ENCODE measurements around the gene IGSF23. TPM values are rescaled to one million over a fixed set of nuclear protein-coding genes. Genes with fewer than 3 reads are reported as not detected.
A peak's percentile ranks its signal among the peaks of the same experiment; 100 is the strongest.
"Not testable (repeated sequence)": the region's sequence is repeated elsewhere in the genome, so short reads cannot be mapped to it uniquely, and the experiment has no call there.

Gene IGSF23
- total RNA-seq, 1 experiment from 2014 or later: not detected

- Histone ChIP-seq H3K27ac (peak overlapping the region; percentile 91), H3K4me1 (replicated peaks; ENCODE audit: insufficient read depth) (peaks cover 31% of the 10 kb centered on the region), H4K20me1 (ENCODE audit: insufficient read depth) (no peaks in the 10 kb centered on the region), H3K9me3 (ENCODE audit: insufficient read depth, low read depth) (no peaks in the 10 kb centered on the region; the same call in 1 of the 2 replicates), H3K79me2 (ENCODE audit: low read depth) (no peaks in the 10 kb centered on the region), H3K4me2 (peak overlapping the region; percentile 50), H3K27me3 (ENCODE audit: insufficient read depth, low read depth) (no peaks in the 10 kb centered on the region), H3K4me3 (no peak overlapping the region), H3F3A (ENCODE audit: insufficient read depth, low read depth) (peaks cover 33% of the 10 kb centered on the region), H3K36me3 (ENCODE audit: low read depth) (peaks cover 21% of the 10 kb centered on the region; the same call in 1 of the 2 replicates), H3K9me2 (ENCODE audit: insufficient read depth) (no peaks in the 10 kb centered on the region), H2AFZ (no peak overlapping the region)
- intact Hi-C loops (cut with micrococcal nuclease; ENCODE audit: unreplicated experiment): loop anchor here (1.0 to 2.0 kb wide), 3 partner anchors 17 to 38 kb away; partner anchors contain the start of gene PVR
- no peak for TF ChIP-seq CTCF (conservative IDR thresholded peaks at IDR 0.05)
- no peak for TF ChIP-seq EZH2 (IDR thresholded peaks at IDR 0.05; ENCODE audit: low read depth)
- CTCF ChIA-PET: interaction anchor here (0.6 to 1.5 kb wide), 7 partner anchors 9 to 1076 kb away, joined by 3 to 9 read pairs (median 4); no protein-coding TSS in a partner anchor
- DNase-seq: peak; percentile 94 to 98
- POLR2A ChIA-PET (ENCODE audit: unreplicated experiment): interaction anchor here (0.5 to 1.1 kb wide), 9 partner anchors 12 to 227 kb away, joined by 3 to 36 read pairs (median 3); partner anchors contain the start of gene PVR
- BruUV-seq (replicated peaks): no TSS peak
Measured at GRCh38 chr19:44626048-44626624, 12.8 kb downstream of the IGSF23 start.

- H3K27me3 ChIP-seq (ENCODE audit: insufficient read depth, low read depth): no peaks in the 10 kb centered on the region
- no peak overlapping the region for H3K4me3 ChIP-seq
- DNase-seq: no peak
- ChIA-PET POLR2A (ENCODE audit: unreplicated experiment) (no interaction called here), CTCF (interaction anchor here (0.6 to 0.9 kb wide), 2 partner anchors 17 to 87 kb away, joined by 4 to 11 read pairs; no protein-coding TSS in a partner anchor)
- TF ChIP-seq EZH2 (IDR thresholded peaks at IDR 0.05; ENCODE audit: low read depth): no peak
- no peak for TF ChIP-seq CTCF (conservative IDR thresholded peaks at IDR 0.05)
- BruUV-seq (replicated peaks): no TSS peak
- H3K9me3 ChIP-seq (ENCODE audit: insufficient read depth, low read depth): no peaks in the 10 kb centered on the region; the same call in 1 of the 2 replicates
- peak overlapping the region; percentile 50; the same call in 1 of the 2 replicates for H3K4me2 ChIP-seq
- H3K27ac ChIP-seq: peak overlapping the region; percentile 91
- peaks cover 33% of the 10 kb centered on the region for H3F3A ChIP-seq (ENCODE audit: insufficient read depth, low read depth)
- no peaks in the 10 kb centered on the region for H3K9me2 ChIP-seq (ENCODE audit: insufficient read depth)
- peaks cover 31% of the 10 kb centered on the region for H3K4me1 ChIP-seq (replicated peaks; ENCODE audit: insufficient read depth)
- no peaks in the 10 kb centered on the region for H4K20me1 ChIP-seq (ENCODE audit: insufficient read depth)
- H3K36me3 ChIP-seq (ENCODE audit: low read depth): peaks cover 21% of the 10 kb centered on the region; the same call in 1 of the 2 replicates
- no peaks in the 10 kb centered on the region for H3K79me2 ChIP-seq (ENCODE audit: low read depth)
- H2AFZ ChIP-seq: no peak overlapping the region
- intact Hi-C loops (cut with micrococcal nuclease; ENCODE audit: unreplicated experiment): loop anchor here (2.0 kb wide), 1 partner anchor 25 kb away; no protein-coding TSS in a partner anchor
Measured at GRCh38 chr19:44627631-44628030, 14.3 kb downstream of the IGSF23 start.

- no peak for DNase-seq
- POLR2A ChIA-PET (ENCODE audit: unreplicated experiment): no interaction called here
Measured at GRCh38 chr19:44628793-44629192, 15.4 kb downstream of the IGSF23 start.

GRCh38 chr19:44631611-44632010 lies 18.2 kb downstream of the IGSF23 start:
- H3K27me3 ChIP-seq (ENCODE audit: insufficient read depth, low read depth); H3K79me2 ChIP-seq (ENCODE audit: low read depth); H3K4me2 ChIP-seq; intact Hi-C loops (cut with micrococcal nuclease; ENCODE audit: unreplicated experiment); BruUV-seq (replicated peaks); H2AFZ ChIP-seq; H3K9me3 ChIP-seq (ENCODE audit: insufficient read depth, low read depth); H3K27ac ChIP-seq; H3K9me2 ChIP-seq (ENCODE audit: insufficient read depth); CTCF ChIA-PET; H4K20me1 ChIP-seq (ENCODE audit: insufficient read depth); H3K4me3 ChIP-seq; POLR2A ChIA-PET (ENCODE audit: unreplicated experiment): not testable (repeated sequence)
- Histone ChIP-seq H3K36me3 (ENCODE audit: low read depth) (peaks cover 13% of the 10 kb centered on the region; the same call in 1 of the 2 replicates), H3K4me1 (replicated peaks; ENCODE audit: insufficient read depth) (peaks cover 27% of the 10 kb centered on the region), H3F3A (ENCODE audit: insufficient read depth, low read depth) (peaks cover 23% of the 10 kb centered on the region)
- DNase-seq: peak in 1 of 2 experiments; percentile 19

More at GRCh38 chr19:44628793-44629192, 15.4 kb downstream of the IGSF23 start:
- Histone ChIP-seq H3K4me3 (no peak overlapping the region), H3F3A (ENCODE audit: insufficient read depth, low read depth) (peaks cover 33% of the 10 kb centered on the region), H3K4me1 (replicated peaks; ENCODE audit: insufficient read depth) (peaks cover 31% of the 10 kb centered on the region), H3K9me2 (ENCODE audit: insufficient read depth) (no peaks in the 10 kb centered on the region), H3K9me3 (ENCODE audit: insufficient read depth, low read depth) (no peaks in the 10 kb centered on the region; the same call in 1 of the 2 replicates), H3K27me3 (ENCODE audit: insufficient read depth, low read depth) (no peaks in the 10 kb centered on the region), H3K36me3 (ENCODE audit: low read depth) (peaks cover 21% of the 10 kb centered on the region; the same call in 1 of the 2 replicates), H3K27ac (no peak overlapping the region), H3K79me2 (ENCODE audit: low read depth) (no peaks in the 10 kb centered on the region), H2AFZ (no peak overlapping the region), H3K4me2 (no peak overlapping the region), H4K20me1 (ENCODE audit: insufficient read depth) (no peaks in the 10 kb centered on the region)
- no TSS peak for BruUV-seq (replicated peaks)
- CTCF ChIA-PET: interaction anchor here (0.6 kb wide), 1 partner anchor 10 kb away, joined by 12 read pairs; no protein-coding TSS in a partner anchor
- intact Hi-C loops (cut with micrococcal nuclease; ENCODE audit: unreplicated experiment): no loop called here
- TF ChIP-seq CTCF (conservative IDR thresholded peaks at IDR 0.05) (no peak), EZH2 (IDR thresholded peaks at IDR 0.05; ENCODE audit: low read depth) (no peak)

- H3K4me3 ChIP-seq; H3K4me2 ChIP-seq; H2AFZ ChIP-seq; intact Hi-C loops (cut with micrococcal nuclease; ENCODE audit: unreplicated experiment); H3K79me2 ChIP-seq (ENCODE audit: low read depth); H3K9me3 ChIP-seq (ENCODE audit: insufficient read depth, low read depth); H3K9me2 ChIP-seq (ENCODE audit: insufficient read depth); H4K20me1 ChIP-seq (ENCODE audit: insufficient read depth); H3F3A ChIP-seq (ENCODE audit: insufficient read depth, low read depth); H3K27me3 ChIP-seq (ENCODE audit: insufficient read depth, low read depth); DNase-seq; POLR2A ChIA-PET (ENCODE audit: unreplicated experiment); BruUV-seq (replicated peaks); H3K27ac ChIP-seq; H3K36me3 ChIP-seq (ENCODE audit: low read depth): not testable (repeated sequence)
- CTCF ChIA-PET: interaction anchor here (0.6 kb wide), 1 partner anchor 1083 kb away, joined by 11 read pairs; no protein-coding TSS in a partner anchor
- peaks cover 38% of the 10 kb centered on the region for H3K4me1 ChIP-seq (replicated peaks; ENCODE audit: insufficient read depth)
Measured at GRCh38 chr19:44634058-44634457, 20.7 kb downstream of the IGSF23 start.
